Measurements from ENCODE around the gene RCC2.

The RCC2 gene

GRCh38 chr1:17375651-17376050 lies 63.8 kb downstream of the RCC2 start:
- DNase-seq (ENCODE audit: low read depth in 2 of 2) = no peak

GRCh38 chr1:17372955-17373354 lies 66.5 kb downstream of the RCC2 start:
- no peak for DNase-seq (ENCODE audit: low read depth in 2 of 2)

GRCh38 chr1:17371896-17372295 lies 67.6 kb downstream of the RCC2 start, which contains the start of gene PADI6:
TSS of gene PADI6 (plus strand) at chr1:17372196. CDS start at chr1:17372246, 50 bp downstream.
- DNase-seq (ENCODE audit: low read depth in 2 of 2) = no peak

GRCh38 chr1:17370618-17371017 lies 68.9 kb downstream of the RCC2 start:
- DNase-seq (ENCODE audit: low read depth in 2 of 2) = no peak

- no peak for DNase-seq (ENCODE audit: low read depth in 2 of 2)
Measured at GRCh38 chr1:17369466-17369865, 70.0 kb downstream of the RCC2 start.

- DNase-seq (ENCODE audit: low read depth in 2 of 2) = no peak
Measured at GRCh38 chr1:17365293-17365692, 74.2 kb downstream of the RCC2 start.

GRCh38 chr1:17363771-17364170 lies 75.7 kb downstream of the RCC2 start:
- DNase-seq (ENCODE audit: low read depth in 2 of 2) = no peak

GRCh38 chr1:17363351-17363750 lies 76.1 kb downstream of the RCC2 start:
- DNase-seq (ENCODE audit: low read depth in 2 of 2) = no peak

- no peak for DNase-seq (ENCODE audit: low read depth in 2 of 2)
Measured at GRCh38 chr1:17361687-17362086, 77.8 kb downstream of the RCC2 start.

- DNase-seq (ENCODE audit: low read depth in 2 of 2) = no peak
Measured at GRCh38 chr1:17360272-17360956, 79.1 kb downstream of the RCC2 start.

- no peak for DNase-seq (ENCODE audit: low read depth in 2 of 2)
Measured at GRCh38 chr1:17359808-17360207, 79.7 kb downstream of the RCC2 start.

GRCh38 chr1:17359031-17359430 lies 80.4 kb downstream of the RCC2 start:
- DNase-seq (ENCODE audit: low read depth in 2 of 2) = no peak

GRCh38 chr1:17358557-17358956 lies 80.9 kb downstream of the RCC2 start:
- DNase-seq (ENCODE audit: low read depth in 2 of 2) = no peak
